ENCODE data around the gene ZSWIM8.
"Not testable (repeated sequence)": the region's sequence is repeated elsewhere in the genome, so short reads cannot be mapped to it uniquely, and the experiment has no call there.

ZSWIM8 gene

DNA sequence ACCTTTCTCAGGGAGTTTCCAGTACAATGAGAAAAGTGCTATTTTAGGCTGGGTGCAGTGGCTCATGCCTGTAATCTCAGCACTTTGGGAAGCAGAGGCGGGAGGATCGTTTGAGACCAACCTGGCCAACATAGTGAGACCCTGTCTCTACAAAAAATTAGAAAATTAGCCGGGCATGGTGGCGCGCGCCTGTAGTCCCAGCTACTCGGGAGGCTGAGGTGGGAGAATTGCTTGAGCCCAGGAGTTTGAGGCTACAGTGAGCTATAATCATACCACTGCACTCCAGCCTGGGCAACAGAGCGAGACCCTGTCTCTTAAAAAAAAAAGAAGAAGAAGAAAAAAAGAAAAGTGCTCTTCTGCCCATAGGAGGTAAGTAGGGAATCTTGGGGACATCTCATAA lies 10.6 kb downstream of the ZSWIM8 start:
- not testable (repeated sequence) for DNase-seq

- DNase-seq = no peak
Measured at GRCh38 chr10:73796766-73797165, 11.4 kb downstream of the ZSWIM8 start.

DNA sequence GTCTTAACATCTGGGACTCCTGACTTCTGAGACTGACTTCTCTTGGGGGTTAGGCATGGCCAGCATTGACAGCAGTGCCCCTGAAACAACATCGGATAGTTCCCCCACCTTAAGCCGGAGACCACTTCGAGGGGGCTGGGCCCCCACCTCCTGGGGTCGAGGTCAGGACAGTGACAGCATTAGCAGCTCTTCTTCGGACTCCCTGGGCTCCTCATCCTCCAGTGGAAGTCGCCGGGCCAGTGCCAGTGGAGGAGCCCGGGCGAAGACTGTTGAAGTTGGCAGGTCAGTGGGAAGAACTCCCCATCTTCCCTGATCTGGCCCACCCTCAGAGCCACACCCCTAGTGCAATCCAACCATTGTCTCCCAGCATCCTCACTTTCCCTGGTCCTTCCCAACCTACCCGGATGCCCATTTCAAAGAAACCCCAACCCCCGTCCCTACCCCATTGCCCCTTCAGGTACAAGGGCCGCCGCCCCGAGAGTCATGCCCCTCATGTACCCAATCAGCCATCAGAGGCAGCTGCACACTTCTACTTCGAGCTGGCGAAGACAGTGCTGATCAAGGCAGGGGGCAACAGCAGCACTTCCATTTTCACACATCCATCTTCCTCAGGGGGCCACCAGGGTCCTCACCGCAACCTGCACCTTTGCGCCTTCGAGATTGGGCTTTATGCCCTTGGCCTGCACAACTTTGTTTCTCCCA lies 12.1 kb downstream of the ZSWIM8 start:
- no peak for DNase-seq

DNA sequence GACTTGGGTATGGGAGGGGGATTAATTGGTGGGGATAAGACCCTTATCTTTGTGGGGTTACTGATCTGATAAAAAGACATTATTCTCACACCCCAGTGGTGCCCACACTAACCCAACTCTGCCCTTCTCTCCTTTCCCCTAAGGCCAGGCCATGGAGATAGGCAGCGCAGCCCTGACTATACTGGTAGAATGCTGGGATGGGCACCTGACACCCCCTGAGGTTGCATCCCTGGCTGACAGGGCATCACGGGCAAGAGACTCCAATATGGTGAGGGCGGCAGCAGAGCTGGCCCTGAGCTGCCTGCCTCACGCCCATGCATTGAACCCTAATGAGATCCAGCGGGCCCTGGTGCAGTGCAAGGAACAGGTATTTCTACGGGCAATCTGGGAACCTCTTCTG lies 12.7 kb downstream of the ZSWIM8 start:
- DNase-seq = no peak

DNA sequence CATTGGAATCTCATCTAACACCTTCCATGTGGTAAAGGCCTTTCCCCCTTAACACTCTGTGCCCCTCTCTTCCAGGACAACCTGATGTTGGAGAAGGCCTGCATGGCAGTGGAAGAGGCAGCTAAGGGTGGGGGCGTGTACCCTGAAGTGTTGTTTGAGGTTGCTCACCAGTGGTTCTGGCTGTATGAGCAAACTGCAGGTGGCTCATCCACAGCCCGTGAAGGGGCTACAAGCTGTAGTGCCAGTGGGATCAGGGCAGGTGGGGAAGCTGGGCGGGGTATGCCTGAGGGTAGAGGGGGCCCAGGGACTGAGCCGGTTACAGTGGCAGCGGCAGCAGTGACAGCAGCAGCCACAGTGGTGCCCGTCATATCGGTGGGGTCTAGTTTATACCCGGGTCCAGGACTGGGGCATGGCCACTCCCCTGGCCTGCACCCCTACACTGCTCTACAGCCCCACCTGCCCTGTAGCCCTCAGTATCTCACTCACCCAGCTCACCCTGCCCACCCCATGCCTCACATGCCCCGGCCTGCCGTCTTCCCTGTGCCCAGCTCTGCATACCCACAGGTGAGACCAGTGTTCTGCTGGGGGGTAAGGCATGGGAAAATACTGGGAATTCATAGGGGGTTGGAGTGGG lies 13.6 kb downstream of the ZSWIM8 start:
- DNase-seq = no peak

DNA sequence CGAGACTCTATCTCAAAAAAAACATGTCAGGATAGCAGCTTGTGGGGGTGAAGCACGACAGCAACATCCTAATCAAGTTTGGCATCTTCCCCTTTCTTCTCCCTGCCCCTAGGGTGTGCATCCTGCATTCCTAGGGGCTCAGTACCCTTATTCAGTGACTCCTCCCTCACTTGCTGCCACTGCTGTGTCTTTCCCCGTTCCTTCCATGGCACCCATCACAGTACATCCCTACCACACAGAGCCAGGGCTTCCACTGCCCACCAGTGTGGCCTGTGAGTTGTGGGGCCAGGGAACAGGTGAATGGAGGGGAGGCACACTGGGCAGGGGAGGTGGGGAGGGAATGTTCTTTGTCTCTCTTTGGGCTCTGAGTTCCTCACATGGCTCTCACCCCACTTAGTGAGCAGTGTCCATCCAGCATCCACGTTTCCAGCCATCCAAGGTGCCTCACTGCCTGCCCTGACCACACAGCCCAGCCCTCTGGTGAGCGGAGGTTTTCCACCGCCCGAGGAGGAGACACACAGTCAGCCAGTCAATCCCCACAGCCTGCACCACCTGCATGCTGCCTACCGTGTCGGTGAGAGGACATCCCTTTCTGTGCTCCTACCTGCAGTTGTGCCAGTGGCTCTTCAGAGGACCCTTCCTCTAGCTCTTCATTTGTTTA lies 14.6 kb downstream of the ZSWIM8 start:
- DNase-seq = no peak

GRCh38 chr10:73800560-73801252 lies 15.3 kb downstream of the ZSWIM8 start:
- DNase-seq = no peak

DNA sequence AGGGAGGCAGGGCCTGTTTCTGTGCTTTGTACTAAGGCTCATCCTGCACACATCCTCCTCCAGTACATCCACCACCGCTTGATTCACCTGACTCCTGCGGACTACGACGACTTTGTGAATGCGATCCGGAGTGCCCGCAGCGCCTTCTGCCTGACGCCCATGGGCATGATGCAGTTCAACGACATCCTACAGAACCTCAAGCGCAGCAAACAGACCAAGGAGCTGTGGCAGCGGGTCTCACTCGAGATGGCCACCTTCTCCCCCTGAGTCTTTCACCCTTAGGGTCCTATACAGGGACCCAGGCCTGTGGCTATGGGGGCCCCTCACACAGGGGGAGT lies 15.8 kb downstream of the ZSWIM8 start:
- no peak for DNase-seq

- DNase-seq = no peak
Measured at GRCh38 chr10:73802276-73802991, 17.0 kb downstream of the ZSWIM8 start.

- DNase-seq = no peak
Measured at GRCh38 chr10:73803680-73804286, 18.4 kb downstream of the ZSWIM8 start.

GRCh38 chr10:73806176-73806950 lies 21.0 kb downstream of the ZSWIM8 start:
- DNase-seq = no peak

DNA sequence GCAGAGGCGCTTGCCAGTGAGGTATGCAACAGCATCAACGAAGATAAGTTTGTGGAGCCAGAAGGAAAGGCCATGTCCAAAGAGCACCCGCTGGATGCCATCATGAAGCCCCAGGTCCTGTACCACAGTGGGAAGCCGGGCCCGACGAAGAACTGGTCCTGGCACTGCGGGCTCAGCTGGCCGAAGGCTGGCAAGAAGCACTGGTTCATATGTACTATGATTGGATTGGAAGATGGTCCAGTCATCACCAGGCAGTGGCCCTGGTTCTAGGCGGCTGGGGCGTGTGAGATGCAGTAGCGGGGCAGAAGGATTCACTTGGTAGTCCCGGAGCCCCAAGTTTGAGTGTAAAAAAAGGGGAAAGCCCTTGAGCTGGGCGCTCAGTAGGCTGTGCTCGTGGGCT lies 22.1 kb downstream of the ZSWIM8 start:
- no peak for DNase-seq

DNA sequence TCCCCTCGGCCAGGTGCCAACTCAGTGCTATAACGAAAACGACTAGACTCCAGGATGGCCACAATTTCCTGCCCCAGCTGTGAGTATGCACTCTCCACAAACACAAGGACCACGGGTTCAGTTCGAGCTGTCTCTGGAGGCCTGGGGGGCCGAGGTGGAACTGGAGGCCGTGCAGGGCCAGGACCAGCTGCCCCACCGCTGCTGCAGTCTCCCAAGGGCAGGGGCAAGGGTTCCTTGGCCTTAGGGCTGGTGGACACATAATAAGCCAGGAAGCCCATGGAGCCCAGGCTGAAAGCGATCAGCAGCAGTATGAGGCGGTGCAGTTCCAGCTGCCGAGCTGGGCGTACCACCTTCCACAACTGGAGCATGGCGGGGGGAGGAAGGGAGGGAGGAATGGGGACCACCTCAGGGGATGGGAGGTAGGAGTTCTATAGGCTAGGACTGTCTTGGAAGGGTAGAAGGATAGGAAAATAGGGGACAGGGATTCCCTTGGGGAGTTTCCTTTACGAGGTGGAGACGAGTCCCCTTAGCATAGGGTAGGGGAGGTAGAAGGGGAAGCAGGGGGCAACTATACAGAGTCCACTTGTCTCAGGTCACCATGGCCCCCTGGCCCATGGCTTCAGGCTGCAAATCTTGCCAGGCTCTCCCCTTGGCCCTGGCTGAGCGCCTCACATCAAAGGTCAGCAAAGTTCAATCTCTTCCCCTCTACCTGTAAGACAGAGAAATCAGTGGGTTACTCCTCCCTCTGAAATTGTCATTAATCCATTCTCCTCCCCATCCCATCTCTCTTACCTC lies 22.8 kb downstream of the ZSWIM8 start:
- no peak for DNase-seq

GRCh38 chr10:73809061-73809818 lies 23.8 kb downstream of the ZSWIM8 start:
- DNase-seq = no peak

GRCh38 chr10:73810358-73810734 lies 24.9 kb downstream of the ZSWIM8 start:
- DNase-seq = no peak

DNA sequence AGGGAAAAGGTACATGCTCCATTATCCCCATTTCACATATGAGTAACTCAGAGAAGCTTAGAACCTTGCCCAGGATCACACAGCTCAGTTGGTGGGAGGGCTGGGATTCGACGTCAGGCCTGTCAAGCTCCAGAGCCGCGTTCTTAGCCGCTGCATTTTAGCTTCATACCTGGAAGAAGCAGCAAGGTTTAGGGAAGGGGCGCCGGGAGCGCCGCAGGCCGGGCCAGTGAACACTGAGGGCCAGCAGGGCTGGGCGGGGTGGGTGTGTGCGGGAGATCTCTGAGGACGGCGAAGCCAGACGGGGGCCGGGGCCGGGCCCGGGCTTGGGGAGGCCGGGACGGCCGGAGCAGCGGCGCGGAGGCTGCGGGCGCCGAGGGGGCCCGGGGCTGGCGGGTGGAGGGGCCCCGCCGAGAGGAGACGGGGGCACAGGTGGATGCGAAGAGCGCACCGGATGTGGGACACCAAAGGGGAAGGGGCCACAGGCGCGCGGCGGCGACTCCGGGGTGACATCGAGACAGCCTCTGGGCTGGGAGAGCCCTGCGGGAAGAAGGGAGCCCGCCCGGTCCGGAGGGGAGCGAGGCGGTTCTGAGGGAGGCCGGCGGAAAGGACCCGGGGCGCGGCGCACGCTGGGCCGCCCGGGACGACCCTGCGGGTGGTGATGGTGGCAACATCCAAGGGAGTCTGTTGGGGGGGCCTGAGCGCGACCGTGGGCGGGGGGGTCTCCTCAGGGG lies 25.5 kb downstream of the ZSWIM8 start:
- no peak for DNase-seq

DNA sequence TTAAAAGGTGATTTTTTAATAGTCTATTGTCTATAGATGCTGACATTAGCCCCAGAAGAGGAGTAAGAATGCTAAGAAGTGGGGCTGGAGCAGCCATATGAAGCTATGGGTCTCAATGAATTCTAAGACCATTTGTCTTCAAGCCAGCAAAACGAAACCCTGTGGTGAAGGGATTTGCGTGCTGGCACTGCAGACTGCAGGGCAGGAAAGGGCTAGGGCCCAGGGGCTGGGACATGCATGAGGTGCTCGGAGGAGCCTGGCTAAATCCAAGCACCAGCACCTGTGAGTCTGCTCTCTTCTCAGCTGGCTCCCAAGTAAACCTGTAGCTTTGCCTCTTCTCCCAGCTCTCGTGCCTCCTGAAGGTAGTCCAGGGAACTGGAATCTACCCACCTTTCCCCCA lies 27.3 kb downstream of the ZSWIM8 start:
- DNase-seq = no peak

DNA sequence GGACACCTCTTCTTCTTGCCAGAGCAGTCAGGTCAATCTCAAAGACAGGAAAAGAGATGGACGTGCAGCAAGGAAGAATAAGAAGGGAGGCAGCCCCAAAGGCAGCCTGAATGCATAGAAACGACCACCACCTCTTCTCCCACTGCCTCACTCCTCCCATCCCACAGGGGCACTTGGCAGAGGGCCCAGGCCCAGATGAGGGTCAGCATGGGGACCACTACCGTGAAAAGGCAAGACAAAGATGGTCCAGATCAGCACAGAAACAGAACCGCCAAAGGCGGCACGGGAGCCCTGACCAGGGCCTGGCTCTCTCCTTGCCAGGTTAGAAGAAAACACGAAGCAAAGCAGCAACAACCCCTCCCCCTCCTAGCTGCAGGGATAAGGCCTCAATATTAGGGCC lies 27.9 kb downstream of the ZSWIM8 start:
- DNase-seq = no peak

- DNase-seq = no peak
Measured at GRCh38 chr10:73814276-73814895, 29.0 kb downstream of the ZSWIM8 start.
